HG03066 (cell line): ENCODE data around the gene PSMD2.
"Not testable (repeated sequence)": the region's sequence is repeated elsewhere in the genome, so short reads cannot be mapped to it uniquely, and the experiment has no call there.

Experiments
- ATAC-seq: cut with Tn5 transposase; IDR thresholded peaks from one replicate; pipeline ENCODE4 v1.9.1; 2021; ENCODE audit warnings: low read depth; ENCODE audit not compliant: unreplicated experiment

PSMD2 gene

DNA sequence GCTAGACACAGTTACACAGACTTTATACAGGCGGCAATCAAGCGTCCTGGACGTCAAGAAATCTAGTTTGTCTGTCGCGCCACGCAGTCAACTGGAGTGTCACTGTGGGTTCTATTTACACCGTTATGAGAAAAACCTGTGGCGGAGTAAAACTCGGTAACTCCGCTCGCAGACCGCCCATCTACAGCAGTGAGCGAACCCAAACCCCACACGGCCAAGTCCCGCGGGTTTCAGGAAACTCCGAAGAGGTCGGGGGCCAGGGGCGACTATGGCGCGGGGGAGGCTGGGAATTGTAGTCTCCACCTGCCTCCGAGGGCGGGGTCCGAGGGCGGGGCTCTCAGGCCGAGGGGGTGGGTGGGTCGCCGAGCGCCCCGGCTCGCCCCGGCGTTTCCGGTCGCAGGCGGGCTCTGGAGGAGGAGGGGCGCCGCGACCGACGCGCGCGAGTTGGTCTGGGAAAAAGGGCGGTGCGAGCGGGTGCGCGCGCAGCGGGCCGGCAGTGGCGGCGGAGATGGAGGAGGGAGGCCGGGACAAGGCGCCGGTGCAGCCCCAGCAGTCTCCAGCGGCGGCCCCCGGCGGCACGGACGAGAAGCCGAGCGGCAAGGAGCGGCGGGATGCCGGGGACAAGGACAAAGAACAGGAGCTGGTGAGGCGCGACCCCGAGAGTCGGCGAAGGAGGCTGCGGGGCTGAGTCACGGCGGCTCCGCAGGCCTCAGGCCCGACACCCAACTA is at the start of gene PSMD2:
TSS of gene PSMD2 (plus strand) at position 483 of the 729 bp plus-strand sequence. CDS start at position 509, 26 bp downstream.
- ATAC-seq, result peak; percentile 95

DNA sequence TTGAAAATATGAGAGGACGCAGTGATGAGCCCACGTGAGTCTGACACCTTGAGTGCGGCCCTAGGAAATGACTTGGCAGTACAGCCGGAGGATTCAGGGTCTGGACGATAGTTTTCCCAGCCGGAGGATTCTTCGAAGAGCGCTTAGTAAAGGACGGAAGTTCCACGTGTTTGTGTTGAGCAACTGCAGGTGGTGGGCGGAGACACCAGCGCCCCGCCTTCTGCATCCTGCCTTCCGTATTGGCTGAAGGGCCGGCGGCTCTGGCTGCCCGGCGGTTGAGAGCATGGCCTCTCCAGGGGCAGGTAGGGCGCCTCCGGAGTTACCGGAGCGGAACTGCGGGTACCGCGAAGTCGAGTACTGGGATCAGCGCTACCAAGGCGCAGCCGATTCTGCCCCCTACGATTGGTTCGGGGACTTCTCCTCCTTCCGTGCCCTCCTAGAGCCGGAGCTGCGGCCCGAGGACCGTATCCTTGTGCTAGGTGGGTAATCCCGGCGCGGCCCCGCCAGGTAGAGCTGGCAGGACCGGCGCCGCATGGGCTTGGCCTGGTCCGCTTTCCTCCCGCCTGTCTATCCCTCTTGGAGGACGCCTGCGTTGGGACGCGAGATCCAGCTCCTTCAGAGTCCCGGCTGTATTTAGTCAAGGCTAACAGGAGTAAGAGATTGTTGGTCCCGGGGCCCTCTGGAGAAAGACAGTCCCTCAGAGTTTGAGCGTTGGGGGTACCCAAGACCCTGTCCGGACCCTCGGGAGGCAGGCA is 49.5 kb upstream of the PSMD2 start, which contains the start of gene EEF1AKMT4:
TSS of gene EEF1AKMT4 (plus strand) at position 261 of the 755 bp plus-strand sequence. CDS start at position 284, 23 bp downstream.
- ATAC-seq, result peak; percentile 89

DNA sequence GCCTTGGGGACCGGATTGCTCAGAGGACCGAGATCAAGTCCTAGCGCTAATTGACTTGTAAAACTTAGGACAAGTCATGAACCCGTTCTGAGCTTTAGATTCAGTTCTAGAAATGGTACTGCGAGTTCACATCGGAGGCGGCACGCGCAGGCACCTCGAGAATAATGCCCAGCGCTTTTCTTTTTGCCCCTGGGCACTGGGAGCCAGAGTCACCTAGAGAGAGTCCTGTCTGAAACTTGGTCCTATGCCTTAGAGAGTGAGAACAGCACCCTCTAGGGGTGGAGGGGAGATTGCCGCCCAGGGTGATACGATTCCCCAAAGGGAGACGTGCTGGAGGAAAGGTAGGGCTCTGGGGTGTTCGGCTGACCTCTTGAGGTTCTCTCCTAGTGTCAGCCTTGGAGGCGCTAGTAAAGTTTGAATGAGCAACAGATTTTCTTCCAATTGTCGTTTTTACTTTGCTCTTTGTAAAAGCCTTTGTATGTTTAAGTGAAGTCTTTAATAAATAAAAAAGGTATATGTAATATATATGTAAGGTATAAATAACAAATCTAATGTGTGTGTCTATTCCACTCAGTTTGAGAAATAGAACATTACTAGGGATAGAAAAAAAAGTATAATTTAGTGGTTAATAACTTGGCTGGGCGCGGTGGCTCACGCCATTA is 48.7 kb upstream of the PSMD2 start:
- peak; percentile 61 for ATAC-seq

DNA sequence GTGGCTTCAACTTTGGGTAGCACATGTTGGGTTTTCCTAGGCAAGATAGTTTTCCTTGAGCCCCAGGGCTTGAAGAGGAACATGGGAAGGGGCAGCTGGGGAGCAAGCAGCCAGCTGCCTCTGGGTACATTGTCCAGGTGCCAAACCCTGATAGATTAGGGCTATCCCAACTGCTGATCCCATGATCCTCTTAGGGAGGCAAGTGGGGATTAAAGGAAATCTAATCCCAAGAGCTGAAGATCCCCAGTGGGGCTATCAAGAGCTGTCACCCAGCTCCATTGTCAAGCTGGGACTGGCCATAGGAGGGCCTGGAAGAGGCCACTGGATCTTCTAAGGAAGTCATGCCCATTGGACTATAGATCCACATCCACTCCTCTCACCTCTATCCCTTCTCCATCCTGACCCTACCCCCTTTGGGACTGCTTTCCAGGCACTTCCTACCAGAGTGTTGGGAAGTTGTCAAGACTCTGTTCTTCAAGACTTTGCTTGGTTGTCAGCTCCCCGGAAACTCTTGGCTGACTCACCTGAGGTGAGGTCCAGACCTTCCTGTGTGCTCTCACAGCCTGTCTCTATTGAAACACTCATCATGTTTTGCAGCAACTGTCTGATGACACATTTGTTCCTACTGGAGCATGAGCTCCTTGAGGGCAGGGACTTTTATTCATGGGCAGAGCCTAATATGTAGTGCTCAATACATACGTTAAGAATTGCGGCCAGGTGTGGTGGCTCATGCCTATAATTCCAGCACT is 43.6 kb upstream of the PSMD2 start:
- no peak for ATAC-seq

DNA sequence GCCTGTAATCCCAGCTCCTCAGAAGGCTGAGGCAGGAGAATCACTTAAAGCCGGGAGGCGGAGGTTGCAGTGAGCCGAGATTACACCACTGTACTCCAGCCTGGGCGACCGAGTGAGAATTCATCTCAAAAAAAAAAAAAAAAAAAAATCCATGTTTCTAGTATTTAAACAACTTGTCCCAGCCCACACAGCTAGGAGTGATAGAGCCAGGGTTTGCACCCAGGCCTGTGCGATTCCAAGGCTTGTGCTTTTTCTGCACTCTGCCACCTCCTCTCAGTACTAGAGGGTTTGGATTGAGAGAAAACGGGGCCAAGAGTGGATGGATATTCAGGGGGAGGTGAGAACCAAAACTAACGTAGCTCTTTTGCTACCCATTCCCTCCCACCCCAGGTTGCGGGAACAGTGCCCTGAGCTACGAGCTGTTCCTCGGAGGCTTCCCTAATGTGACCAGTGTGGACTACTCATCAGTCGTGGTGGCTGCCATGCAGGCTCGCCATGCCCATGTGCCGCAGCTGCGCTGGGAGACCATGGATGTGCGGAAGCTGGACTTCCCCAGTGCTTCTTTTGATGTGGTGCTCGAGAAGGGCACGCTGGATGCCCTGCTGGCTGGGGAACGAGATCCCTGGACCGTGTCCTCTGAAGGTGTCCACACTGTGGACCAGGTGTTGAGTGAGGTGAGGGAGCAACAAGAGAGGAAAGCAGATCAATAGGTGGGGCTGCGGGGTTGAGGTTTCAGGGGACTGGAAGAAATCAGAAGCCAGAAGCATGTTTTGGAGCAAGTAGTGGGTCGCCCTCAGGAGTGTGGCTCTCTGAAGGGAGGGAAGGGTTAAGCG is 41.7 kb upstream of the PSMD2 start:
- no peak for ATAC-seq

DNA sequence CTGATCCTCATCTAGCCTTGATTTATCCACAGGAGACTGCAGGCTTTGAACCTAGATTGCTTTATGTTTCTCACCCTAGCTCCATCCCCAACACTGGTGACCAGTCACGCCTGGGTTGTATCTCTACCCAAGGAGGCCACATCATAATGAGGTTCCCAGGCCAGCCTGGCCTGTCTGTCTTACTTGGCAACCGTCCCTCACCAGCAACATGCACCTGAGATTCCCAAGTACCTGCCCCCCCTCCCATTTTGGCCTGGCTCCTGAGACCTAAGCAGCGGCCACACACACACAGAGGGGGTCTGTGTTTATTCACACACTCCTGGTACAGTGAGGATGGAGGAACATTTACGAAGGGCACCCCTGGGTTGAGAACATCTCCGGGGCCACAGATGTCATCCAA is 40.1 kb upstream of the PSMD2 start:
- no peak for ATAC-seq

DNA sequence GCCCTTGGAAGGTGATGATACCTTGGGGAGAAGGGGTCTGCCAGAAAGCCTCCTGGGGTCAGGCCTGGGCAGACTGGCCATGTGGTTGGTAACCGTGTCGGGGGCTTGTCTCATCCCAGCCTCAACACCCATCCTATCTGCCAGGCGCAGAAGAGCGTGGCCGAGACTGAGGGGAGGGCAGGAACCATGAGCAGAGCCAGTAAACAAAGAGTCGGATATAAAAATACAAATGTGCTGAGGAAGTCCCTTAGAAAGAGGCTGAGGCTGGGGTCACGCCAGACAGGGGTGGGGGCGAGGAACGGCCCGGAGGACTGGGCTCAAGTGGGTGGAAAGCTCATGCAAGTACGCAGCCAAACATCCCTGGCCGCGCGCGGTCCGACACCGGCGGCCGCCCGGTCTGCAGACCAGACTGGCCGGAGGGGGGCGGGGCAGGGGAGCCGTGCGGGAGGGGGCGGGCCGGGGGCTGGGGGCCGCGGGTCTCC is 39.6 kb upstream of the PSMD2 start:
- no peak for ATAC-seq

DNA sequence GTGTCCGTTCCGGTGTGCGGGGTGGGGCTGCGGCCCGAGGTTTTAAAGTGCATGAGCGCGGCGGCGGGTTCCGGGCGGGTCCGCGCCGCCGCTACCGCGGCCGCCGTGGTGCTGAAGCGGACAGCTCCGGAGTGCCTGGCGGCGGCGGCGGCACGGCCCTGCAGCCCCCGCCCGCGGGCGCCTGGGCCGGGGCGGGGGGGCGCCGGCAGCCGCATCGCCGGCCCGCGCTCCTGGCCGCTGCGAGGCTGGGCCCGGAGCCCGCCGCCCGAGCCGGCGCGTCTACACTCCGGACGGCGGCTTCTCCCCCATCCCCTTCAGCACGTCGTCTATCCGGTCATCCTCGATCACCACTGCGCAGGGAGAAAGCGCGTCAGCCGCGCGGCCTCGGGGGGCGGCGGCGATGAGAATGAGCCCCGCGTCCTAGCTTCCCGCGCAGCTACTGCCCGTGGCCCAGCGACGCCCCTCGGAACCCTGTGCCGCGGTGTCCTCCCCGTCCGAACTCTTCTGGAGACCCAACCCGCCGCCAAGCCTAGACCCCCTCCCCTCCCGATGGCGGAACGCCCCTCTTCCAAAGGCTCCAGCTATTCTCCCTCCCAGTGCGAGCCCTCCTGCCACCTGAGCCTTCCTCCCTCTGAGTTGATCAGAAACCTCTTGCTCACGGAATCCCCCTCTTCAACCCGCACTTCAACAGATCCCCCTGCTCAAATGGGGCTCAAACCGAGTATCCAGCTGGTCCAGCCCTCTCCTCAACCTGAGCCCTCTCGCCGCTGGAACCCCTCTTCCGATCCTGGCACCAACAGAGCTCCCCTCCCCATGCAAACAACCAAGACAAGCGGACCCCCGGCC is 38.9 kb upstream of the PSMD2 start:
- no peak for ATAC-seq

DNA sequence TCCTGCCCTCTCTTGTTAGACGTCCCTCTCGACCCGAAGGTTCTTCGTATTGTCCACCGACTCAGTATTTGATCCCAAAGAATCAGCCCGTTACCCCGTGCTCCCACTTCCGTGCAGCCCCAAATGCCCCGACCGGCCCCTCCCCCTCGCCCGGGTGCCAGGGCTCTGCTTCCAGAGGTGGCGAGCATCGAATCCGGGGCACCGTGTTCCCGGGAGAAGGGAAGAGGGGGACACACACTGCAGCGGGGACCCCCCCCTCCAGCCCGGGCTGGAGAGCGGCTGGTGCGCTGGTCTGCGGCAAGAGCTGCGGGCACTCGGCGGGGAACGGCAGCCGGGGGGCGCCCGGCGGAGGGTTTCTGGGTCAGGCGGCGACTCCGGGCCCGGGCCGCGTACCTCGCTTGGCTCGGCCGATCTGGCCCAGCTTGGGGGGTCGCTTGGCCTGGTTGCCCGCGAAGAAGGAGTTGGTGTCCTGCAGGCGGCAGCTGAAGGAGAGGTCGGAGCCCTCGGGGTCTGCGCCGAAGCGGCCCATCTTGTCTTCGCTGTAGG is 38.2 kb upstream of the PSMD2 start:
- no peak for ATAC-seq

DNA sequence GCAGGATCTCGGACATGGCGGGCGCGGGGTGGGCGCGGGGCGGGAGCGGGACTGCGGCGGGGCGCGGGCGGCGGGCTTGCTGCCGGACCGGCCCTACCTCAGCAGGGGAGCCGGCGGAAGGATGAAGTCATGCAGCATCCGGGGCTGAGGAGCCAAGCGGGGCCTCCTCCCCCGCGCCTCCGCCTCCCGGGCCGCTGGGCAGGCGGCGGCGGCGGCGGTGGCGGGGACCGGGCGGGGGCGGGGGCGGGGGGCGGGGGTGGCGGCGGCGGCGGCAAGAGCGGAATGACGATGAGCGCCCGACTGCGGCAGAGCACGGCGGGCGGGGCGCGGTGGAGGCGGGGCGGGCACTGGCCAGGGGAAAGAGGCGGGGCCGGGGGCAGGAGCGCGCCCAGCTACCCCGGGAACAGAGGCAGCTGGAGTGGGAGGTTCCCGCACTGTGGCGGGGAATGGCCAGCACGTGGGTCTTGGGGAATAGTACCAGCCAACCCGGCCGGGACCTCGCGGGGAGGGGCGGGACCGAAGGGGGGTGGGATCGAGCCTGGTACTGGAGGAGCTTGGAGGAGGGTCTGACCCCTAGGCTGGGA is 37.7 kb upstream of the PSMD2 start, which contains the start of gene CAMK2N2:
TSS of gene CAMK2N2 (minus strand) at position 284 of the 584 bp plus-strand sequence. CDS start at position 16, 268 bp downstream.
- ATAC-seq, result no peak

DNA sequence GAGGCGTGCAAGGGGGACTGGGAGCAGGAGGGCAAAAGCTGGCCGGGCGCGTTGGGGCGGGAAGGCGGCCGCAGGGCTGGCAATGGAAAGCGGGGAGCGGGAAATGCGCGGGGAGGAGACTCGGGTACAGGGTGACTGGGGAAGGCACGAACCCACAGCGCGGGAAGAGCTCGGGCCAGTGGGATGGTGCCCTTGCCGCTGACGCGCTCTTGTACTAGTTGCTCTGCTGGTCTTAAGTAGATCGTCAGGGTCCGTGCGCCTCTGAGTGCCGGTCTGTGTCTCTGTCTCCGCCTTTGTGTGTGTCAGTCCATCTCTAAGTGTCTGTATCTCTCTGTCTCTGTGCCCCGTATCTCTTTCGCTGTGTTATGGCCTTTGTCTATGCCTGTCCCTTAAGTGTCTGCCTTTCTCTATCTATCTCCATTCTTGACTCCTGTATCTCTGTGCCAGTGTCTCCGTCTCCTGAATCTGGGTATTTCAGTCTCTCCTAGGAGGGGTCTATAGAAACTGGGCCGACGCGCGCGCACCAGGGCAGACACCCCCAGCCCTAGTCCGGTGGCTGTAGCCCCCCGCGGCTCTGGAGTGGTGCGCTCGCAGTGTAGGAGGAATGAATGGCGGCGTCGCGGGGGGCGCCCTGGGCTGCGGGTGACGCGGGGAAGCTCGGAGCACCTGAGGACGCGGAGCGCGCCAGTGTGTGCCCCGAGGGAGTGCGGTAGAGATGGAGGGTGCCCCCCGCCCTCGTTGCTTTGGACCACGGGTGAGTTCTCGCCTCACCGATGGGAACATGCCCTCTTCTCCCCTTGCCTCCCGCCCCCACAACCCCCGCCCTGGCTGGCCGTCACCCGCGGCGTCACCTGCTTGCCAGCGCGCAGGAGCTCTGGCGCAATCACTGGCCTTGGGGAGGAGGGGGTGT is 36.9 kb upstream of the PSMD2 start:
- ATAC-seq, result no peak

DNA sequence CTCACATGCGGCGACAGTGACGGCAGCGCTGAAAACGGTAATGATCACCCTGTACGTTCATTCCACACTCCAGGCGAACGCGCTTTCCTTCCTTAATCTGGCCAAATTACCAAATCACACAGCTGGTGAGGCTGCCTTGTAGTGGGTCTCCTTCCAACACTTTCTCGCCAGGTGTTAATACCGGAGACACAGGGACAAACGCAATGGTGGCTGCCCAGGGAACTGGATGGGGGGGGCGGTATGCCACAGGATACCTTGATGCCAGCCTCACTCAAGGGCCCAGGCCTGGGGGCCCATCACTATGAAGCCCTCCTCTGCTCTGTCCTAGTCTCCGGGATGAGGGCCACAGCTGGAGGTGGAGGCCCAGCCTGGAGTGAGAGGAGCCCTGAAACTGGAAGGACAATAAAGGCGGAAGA is 36.3 kb upstream of the PSMD2 start:
- no peak for ATAC-seq

DNA sequence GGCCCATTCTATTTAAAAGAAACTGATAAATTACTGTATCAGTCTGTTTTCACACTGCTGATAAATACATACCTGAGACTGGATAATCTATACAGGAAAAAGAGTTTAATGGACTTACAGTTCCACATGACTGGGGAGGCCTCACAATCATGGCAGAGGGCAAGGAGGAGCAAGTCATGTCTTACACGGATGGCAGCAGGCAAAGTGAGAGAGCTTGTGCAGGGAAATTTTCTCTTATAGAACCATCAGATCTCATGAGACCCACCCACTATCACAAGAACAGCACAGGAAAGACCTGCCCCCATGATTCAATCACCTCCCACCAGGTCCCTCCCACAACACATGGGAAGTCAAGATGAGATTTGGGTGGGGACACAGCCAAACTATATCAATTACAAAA is 31.8 kb upstream of the PSMD2 start:
- ATAC-seq, result not testable (repeated sequence)

DNA sequence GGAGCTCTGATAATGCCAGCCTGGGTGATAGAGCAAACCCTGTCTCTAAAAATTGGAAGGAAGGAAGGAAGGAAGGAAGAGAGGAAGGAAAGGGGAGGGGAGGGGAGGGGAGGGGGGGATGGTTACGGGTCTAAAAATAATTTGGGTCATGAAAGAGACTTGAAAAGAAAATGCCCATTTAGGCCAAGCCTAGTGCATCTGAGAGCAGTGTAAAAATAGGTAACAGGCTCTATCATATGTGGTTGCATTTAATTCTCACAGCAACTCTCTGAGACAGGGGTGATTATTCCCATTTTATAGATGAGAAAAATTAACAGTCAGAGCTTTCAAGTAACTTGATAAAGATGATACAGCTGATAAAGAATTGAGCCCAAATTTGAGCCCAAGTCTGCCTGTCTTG is 26.8 kb upstream of the PSMD2 start:
- no peak for ATAC-seq

DNA sequence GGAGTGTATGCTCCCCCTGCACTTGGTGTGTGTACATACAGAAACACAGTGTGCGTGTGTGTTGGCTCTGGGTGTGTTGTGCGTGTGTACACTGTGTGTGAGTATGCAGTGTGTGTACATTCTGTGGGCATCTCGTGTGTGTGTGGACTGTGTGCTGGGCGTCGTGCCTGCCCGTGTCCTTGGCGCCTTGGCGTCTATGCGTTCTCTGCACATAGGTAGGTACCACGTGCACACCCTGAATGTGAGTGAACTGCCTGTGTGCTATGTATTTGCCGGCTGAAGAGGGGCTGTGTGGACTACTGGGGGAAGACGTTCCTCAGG is 23.7 kb upstream of the PSMD2 start:
- ATAC-seq, result no peak

DNA sequence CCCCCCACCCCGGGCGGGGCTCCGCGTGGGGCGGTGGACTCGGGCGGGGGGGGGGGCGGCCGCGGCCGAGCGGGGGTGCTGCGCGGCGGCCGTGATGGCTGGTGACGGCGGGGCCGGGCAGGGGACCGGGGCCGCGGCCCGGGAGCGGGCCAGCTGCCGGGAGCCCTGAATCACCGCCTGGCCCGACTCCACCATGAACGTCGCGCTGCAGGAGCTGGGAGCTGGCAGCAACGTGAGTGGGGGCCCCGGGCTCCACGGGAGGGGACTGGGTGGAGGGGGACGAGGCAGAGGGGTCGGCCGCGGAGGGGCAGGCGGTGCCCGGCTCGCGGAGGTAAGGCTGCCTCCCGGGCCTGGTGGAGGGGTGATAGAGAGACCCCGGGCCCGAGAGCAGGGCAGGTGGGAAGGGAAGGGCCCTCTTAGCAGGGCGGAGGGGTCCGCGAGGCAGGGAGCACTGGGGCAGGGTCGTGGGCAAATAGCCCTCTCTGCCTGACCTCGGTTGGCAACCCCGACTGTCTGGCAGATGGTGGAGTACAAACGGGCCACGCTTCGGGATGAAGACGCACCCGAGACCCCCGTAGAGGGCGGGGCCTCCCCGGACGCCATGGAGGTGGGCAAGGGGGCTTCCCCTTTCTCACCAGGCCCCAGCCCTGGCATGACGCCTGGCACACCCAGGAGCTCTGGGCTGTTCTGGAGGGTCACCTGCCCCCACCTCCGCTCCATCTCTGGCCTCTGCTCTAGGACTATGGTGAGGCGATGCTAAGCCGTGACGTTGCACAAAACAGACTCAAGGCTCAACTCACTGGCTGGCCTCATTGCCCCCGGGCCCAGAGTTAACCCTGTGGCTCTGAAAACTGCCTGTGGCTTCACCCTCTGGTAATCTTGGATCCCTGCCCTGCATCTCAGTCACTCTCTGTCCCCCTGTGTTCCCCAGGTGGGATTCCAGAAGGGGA is 22.8 kb upstream of the PSMD2 start, which contains the start of gene ECE2:
TSS of gene ECE2 (plus strand) at position 62 of the 950 bp plus-strand sequence. CDS start at position 194, 132 bp downstream.
- no peak for ATAC-seq
